Stimulated activated CD4-positive, alpha-beta T cell treated with anti-CD3 and anti-CD28 coated beads, Interleukin-15, amount 100 ng/mL, for 48 hours (primary cell): Measurements from ENCODE around the gene LORICRIN.

ENCODE experiments used
- DNase-seq, 2 donors: peaks; one replicate each; pipeline ENCODE4 v3.0.0-alpha.2; 2020; ENCODE audit warnings: low read depth in 2 of 2

LORICRIN gene

GRCh38 chr1:153259387-153259786 lies at the start of gene LORICRIN:
LORICRIN (plus strand) TSS chr1:153259687; CDS start chr1:153260950, 1,263 bp downstream.
- DNase-seq: no peak

GRCh38 chr1:153210206-153210605 lies 49.3 kb upstream of the LORICRIN start:
- DNase-seq: no peak

GRCh38 chr1:153212201-153212600 lies 47.3 kb upstream of the LORICRIN start:
- no peak for DNase-seq

- DNase-seq: no peak
These were observed 46.0 kb upstream of the LORICRIN start for GRCh38 chr1:153213519-153213918.

GRCh38 chr1:153217212-153217611 lies 42.3 kb upstream of the LORICRIN start, which contains the start of gene PRR9:
PRR9 (plus strand) TSS chr1:153217584; CDS start chr1:153218145, 561 bp downstream.
- no peak for DNase-seq

- no peak for DNase-seq
These were observed 41.6 kb upstream of the LORICRIN start for GRCh38 chr1:153217744-153218416.

- DNase-seq: no peak
These were observed 38.7 kb upstream of the LORICRIN start for GRCh38 chr1:153220606-153221303.

GRCh38 chr1:153223040-153223891 lies 36.2 kb upstream of the LORICRIN start:
- peak; percentile 30 to 47 for DNase-seq

- no peak for DNase-seq
These were observed 31.7 kb upstream of the LORICRIN start for GRCh38 chr1:153227810-153228209.

GRCh38 chr1:153228491-153228890 lies 31.0 kb upstream of the LORICRIN start:
- DNase-seq: no peak

GRCh38 chr1:153229076-153229829 lies 30.2 kb upstream of the LORICRIN start:
- DNase-seq: peak in 1 of 2 donors; percentile 7

GRCh38 chr1:153231363-153231762 lies 28.1 kb upstream of the LORICRIN start:
- no peak for DNase-seq

- no peak for DNase-seq
These were observed 27.7 kb upstream of the LORICRIN start for GRCh38 chr1:153231785-153232184.

GRCh38 chr1:153232553-153232952 lies 26.9 kb upstream of the LORICRIN start:
- no peak for DNase-seq

GRCh38 chr1:153233448-153233847 lies 26.0 kb upstream of the LORICRIN start:
- DNase-seq: no peak

- DNase-seq: no peak
These were observed 21.0 kb upstream of the LORICRIN start for GRCh38 chr1:153238527-153238926.

- DNase-seq: no peak
These were observed 17.3 kb upstream of the LORICRIN start for GRCh38 chr1:153242160-153242559.

GRCh38 chr1:153245466-153245865 lies 14.0 kb upstream of the LORICRIN start:
- no peak for DNase-seq

GRCh38 chr1:153246018-153246417 lies 13.5 kb upstream of the LORICRIN start:
- DNase-seq: no peak

- no peak for DNase-seq
These were observed 12.7 kb upstream of the LORICRIN start for GRCh38 chr1:153246825-153247224.

- DNase-seq: no peak
These were observed 11.2 kb upstream of the LORICRIN start for GRCh38 chr1:153248176-153248879.
